HG02884 (cell line): Measurements from ENCODE around the gene CNNM1.

Experiments
- ATAC-seq: cut with Tn5 transposase; IDR thresholded peaks from one replicate; pipeline ENCODE4 v1.9.1; 2021; ENCODE audit warnings: mild to moderate bottlenecking, moderate library complexity; ENCODE audit not compliant: unreplicated experiment

The CNNM1 gene

DNA sequence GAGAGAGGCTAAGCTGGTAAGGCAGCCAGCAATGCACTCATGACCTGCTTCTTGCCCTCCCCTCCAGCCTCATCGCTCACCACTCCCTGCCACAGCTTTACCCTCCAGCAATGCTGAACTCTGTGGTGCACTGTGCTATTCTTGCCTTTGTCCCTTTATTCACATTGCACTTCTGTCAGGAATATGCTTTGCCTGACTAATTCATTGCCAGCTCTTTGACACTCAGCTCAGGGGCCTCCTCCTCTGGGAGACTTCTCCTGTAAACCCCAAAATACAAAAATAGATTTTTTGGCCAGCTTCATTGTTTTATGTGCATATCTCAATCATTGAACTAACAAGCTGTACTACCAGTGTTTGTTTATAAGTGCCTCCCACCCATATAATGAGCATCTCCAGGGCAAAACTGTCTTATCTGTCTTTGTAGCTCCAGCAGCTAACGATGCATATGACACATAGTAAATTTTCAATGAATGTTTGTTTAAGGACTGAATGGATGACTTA, 8.2 kb downstream of the CNNM1 start:
- ATAC-seq: no peak

GRCh38 chr10:99337901-99338300, 8.7 kb downstream of the CNNM1 start:
- ATAC-seq: no peak

DNA sequence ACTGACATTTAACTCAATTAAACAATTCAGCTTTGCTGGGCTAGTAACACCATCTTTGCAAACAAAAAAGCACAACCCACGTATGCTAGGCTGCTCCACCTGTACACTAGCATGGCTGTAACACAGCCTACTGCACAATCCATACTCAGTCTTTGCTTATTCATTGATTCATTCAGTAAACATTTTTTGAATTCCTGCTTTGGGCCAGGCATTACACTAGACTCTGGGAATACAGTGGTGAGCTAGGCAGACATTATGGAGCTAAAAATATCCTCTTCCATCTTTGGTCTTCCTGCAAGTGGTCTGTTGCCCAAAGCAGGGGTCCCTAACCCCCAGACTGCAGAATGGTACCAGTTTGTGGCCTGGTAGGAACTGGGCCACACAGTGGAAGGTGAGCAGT, 9.9 kb downstream of the CNNM1 start:
- no peak for ATAC-seq

DNA sequence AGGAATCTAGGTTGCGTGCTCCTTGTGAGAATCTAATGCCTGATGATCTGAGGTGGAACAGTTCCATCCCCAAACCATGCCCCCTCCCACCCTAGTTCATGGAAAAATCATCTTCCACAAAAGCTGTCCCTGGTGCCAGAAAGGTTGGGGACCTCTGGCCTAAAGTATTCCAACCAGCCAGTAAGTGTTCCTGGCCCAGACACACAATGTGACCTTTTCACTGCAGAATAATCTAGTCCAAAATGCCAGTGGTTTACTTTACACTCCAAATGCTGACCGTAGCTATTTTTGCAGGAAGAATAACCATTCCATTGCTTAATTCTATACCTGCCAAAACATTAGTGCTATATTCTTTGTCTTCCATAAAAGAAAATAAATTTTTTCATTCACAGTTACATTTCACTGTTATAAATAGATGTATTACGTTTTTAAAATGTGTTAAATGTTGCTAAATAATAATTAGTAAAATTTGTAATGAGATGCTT, 10.4 kb downstream of the CNNM1 start:
- no peak for ATAC-seq

- no peak for ATAC-seq
Measured at GRCh38 chr10:99340650-99341049, 11.5 kb downstream of the CNNM1 start.

- ATAC-seq: no peak
Measured at GRCh38 chr10:99341248-99341647, 12.1 kb downstream of the CNNM1 start.

DNA sequence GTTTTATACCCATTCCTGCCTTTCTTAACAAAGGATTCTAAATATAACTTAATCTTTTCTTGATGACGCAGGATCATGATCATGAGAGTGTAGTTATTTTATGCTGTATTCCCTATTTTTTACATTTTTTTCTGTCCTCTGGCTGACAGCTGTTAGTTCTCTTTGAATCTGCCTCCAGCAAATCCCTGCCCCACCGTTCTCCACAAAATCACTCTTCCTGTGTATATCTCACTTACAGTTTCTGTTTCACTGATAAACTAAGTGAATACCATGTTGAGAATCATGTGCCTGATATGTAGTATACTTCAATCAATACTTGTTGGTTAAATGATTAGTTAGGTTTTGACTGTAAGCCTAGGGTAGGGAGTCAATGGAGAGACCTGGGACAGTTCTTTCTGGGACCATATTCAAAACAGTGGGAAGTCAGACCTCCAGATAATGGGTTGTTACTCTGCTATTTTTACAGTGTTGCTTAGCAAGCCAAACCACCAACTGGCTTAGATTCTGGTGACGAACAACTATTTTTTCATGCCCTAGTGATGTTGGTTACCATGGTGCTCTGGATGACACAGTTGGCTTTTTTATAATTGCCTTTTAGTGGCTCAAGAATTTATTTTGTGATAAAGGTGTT, 12.8 kb downstream of the CNNM1 start:
- peak; percentile 59 for ATAC-seq

GRCh38 chr10:99343262-99343661, 14.1 kb downstream of the CNNM1 start:
- no peak for ATAC-seq

GRCh38 chr10:99344715-99345114, 15.6 kb downstream of the CNNM1 start:
- ATAC-seq: no peak

GRCh38 chr10:99345350-99345749, 16.2 kb downstream of the CNNM1 start:
- ATAC-seq: no peak

DNA sequence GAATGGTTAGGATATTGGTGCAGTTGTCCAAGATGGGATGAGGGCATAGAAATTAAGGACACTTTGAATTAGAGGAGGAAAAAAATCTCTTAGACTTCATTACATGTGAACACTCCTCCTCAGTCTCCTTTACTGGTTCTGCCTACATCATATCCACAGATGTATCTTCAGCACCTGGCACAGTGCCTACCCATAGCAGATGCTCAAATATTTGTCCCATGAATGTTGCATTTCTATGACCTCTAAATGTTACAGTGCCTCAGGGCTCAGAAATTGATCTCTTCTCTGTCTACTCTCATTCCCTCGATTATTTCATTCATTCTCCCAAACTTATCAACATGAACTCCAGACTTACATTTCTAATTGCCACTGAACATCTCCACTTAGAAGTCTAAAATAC, 17.1 kb downstream of the CNNM1 start:
- ATAC-seq: no peak

GRCh38 chr10:99347672-99348071, 18.5 kb downstream of the CNNM1 start:
- no peak for ATAC-seq

- no peak for ATAC-seq
Measured at GRCh38 chr10:99353182-99353581, 24.0 kb downstream of the CNNM1 start.

GRCh38 chr10:99357691-99358090, 28.5 kb downstream of the CNNM1 start:
- no peak for ATAC-seq

GRCh38 chr10:99358101-99358500, 28.9 kb downstream of the CNNM1 start:
- ATAC-seq: no peak

GRCh38 chr10:99360934-99361333, 31.8 kb downstream of the CNNM1 start:
- no peak for ATAC-seq

DNA sequence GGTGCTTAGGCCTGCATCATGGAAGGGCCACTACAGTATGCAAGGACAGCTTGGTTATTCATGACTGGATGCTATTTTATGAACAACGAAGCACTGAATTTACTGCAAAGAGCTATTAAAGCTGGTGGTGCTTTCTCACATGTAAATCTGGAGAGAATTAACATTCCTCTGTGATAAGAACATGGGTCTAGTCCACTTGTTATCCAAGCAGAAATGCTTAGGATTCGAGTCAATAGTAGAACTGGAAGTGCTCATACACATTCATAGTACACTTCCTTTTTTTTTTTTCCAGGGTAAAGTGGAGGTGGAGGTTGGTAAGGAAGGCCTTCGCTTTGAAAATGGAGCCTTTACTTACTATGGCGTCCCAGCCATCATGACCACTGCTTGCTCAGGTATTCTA, 35.0 kb downstream of the CNNM1 start:
- ATAC-seq: no peak

DNA sequence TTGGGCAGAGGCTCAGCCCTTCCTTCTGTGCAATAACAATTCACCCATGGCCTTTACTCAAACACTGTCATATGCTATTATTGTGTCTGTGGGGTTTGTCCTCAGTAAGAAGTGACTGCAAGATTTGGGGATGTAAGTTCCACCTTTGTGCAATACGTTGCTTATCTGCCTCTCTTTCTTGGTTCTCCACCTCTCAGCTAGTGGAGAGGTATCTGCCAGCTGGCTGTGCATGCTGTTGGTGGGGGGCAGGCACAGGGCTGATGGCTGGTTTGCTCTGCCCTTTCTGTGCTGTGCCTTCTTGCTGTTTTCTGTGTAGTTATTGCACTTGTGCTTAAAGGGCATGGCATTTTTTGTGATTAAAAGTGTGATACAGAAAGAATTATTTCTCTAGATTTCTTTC, 36.2 kb downstream of the CNNM1 start:
- ATAC-seq: no peak

GRCh38 chr10:99365736-99366135, 36.6 kb downstream of the CNNM1 start:
- ATAC-seq: no peak

- ATAC-seq: no peak
Measured at GRCh38 chr10:99366666-99367065, 37.5 kb downstream of the CNNM1 start.

DNA sequence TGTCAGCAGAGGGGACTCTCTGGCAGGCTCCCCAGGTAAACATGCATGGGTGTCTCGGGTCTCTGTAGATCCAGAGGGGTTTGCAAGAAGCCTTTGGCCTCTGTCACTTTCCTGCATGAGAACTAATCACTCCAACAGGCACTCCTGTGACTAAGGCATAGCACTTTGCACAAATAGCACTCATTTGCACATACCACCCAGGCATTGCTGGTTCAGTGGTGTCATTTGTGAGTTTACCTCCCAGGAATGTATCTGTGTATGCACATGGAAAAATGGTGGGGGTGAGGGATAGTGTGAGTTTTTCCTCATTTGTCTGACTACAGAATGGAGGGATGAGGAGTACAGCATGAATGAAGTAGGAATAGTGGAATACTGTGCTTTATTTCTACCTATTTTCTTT, 39.5 kb downstream of the CNNM1 start:
- no peak for ATAC-seq

- no peak for ATAC-seq
Measured at GRCh38 chr10:99369126-99369525, 40.0 kb downstream of the CNNM1 start.

DNA sequence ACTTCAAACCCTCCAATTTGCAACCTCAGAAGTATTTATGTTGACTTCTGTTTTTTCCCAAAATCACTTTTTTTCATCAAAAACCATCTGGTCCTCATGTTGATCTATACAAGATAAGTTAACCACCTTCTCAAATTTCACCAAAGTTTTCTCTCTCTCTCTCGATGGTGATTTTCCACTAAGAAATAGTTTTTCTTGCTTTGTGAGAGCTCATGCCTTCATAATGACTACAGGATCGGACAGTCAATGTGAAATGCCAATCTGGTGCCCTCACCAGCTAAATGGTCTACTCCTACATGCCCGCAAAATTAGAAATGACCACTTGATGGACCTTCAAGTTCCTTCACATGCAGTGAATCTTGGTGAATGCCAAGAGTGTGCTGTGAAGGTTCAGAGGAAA, 40.4 kb downstream of the CNNM1 start:
- no peak for ATAC-seq
